ENCODE results near the gene CCDC184. TPM values are rescaled to one million over a fixed set of nuclear protein-coding genes. Genes with fewer than 3 reads are reported as not detected.
"Not testable (repeated sequence)": the region's sequence is repeated elsewhere in the genome, so short reads cannot be mapped to it uniquely, and the experiment has no call there.

Gene CCDC184
- total RNA-seq, 1 donor from 2014 or later: 0.97 TPM

DNA sequence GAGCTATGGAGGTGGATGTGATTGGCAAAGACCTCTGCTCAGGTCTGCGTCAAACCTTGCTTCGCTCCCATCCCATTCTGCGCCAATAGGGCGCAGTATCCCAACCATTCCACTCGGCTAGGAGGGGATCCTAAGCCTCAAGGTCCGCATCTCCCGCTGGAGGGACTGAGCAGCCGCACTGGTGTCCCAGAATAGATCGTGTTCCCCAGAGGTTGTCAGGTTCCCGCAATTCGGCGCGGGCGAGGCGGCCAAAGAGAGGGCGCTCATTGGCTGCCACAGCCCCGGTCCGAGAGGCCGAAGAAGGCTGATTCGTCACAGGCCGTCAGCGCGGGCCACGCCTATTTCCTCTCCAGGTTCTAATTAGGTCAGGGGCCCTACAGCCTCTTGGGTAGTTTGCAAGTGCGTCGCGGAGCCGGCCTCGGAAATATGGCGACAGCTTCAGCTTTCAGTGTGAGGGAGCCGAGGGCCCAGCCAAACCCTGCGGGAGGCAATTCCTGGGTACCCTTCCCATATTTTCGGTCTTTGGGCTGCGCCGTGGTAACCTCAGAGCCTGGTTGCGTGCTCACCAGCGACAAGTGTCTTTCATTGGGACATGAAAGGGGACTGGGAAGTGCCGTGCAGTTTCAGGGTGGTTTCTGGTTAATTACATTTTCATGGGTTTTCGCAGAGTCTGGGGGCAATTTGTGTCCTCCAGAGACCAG is 14.7 kb downstream of the CCDC184 start:
- DNase-seq: peak; percentile 99
- intact Hi-C loops (cut with DNase I): loop anchor here (10.0 kb wide), 1 partner anchor 147 kb away; no protein-coding TSS in a partner anchor
- ATAC-seq (ENCODE audit: poor library complexity): peak; percentile 99

GRCh38 chr12:48198672-48198971 is 15.2 kb downstream of the CCDC184 start:
- intact Hi-C loops (cut with DNase I): loop anchor here (10.0 kb wide), 1 partner anchor 146 kb away; no protein-coding TSS in a partner anchor
- ATAC-seq (ENCODE audit: poor library complexity): peak; percentile 79
- DNase-seq: peak; percentile 78

DNA sequence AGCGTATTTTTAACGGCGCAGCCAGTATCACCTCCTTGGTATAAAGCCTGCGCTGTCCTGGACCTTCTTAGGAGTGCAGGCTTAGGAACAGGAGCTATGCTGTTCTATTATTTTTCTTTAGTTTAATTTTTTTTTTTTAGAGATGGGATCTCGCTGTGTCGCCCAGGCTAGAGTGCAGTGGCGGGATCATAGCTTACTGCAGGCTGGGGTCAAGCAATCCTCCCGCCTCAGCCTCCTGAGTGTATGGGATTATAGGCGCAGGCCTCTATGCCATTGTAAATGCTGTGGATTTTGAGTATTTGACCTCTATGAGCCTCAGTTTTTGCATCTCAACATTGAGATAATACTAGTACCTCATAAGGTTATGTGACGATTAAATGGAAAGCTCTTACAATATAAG is 15.5 kb downstream of the CCDC184 start:
- ATAC-seq (ENCODE audit: poor library complexity): no peak
- no peak for DNase-seq
- intact Hi-C loops (cut with DNase I): loop anchor here (10.0 kb wide), 1 partner anchor 146 kb away; no protein-coding TSS in a partner anchor

DNA sequence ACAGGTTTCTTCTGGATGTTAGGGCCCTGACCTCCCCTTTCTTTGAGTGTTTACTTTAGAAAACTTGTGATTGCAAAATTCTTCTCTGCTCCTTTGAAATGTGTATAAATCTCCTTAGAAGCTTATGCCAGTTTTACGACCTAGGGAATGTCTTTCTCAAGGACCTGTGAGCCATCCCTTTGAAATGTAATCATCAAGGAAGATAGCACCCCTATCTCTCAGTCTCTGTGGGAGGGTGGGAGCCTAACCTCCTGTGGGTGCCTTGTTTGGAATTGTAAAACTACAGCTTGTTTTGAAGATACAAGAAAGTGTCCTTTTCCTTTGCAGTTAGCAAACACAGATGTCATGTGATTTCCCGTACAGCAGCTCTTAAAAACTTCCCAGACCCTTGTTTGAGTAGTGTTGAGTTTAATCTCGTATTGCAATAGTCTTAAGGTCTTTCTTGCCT is 16.4 kb downstream of the CCDC184 start:
- DNase-seq (no peak), ATAC-seq (ENCODE audit: poor library complexity) (no peak)
- intact Hi-C loops (cut with DNase I): loop anchor here (10.0 kb wide), 1 partner anchor 145 kb away; no protein-coding TSS in a partner anchor

- intact Hi-C loops (cut with DNase I): no loop called here
- DNase-seq (no peak), ATAC-seq (ENCODE audit: poor library complexity) (no peak)
Observed at GRCh38 chr12:48201091-48201490, 17.6 kb downstream of the CCDC184 start.

DNA sequence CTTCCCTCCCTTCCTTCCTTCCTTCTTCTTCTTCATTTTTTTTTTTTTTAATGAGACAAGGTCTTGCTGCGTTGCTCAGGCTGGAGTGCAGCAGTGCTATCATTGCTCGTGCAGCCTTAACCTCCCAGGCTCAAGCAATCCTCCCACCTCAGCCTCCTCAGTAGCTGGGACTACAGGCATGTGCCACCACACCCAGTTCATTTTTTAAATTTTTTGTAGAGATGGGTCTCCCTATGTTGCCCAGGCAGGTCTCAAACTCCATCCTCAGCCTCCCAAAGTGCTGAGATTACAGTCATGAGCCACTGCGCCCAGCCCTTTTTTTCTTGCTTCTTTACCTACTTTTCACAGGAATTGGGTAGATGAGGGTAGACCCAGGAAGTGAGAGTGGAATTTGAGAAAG is 18.1 kb downstream of the CCDC184 start:
- no peak for DNase-seq
- intact Hi-C loops (cut with DNase I): no loop called here
- ATAC-seq (ENCODE audit: poor library complexity): no peak

- ATAC-seq (ENCODE audit: poor library complexity) (no peak), DNase-seq (no peak)
- intact Hi-C loops (cut with DNase I): no loop called here
Observed at GRCh38 chr12:48202766-48203165, 19.3 kb downstream of the CCDC184 start.

GRCh38 chr12:48203192-48203591 is 19.7 kb downstream of the CCDC184 start, which contains the start of gene OR10AD1:
Gene OR10AD1, minus strand, starts transcription at chr12:48203292. Its CDS starts 0 bp downstream, at chr12:48203292.
- DNase-seq: no peak
- no peak for ATAC-seq (ENCODE audit: poor library complexity)
- intact Hi-C loops (cut with DNase I): no loop called here

- DNase-seq; intact Hi-C loops (cut with DNase I); ATAC-seq (ENCODE audit: poor library complexity): not testable (repeated sequence)
Observed at GRCh38 chr12:48209495-48209894, 26.1 kb downstream of the CCDC184 start.

GRCh38 chr12:48216785-48217184 is 33.3 kb downstream of the CCDC184 start:
- intact Hi-C loops (cut with DNase I): no loop called here
- DNase-seq (no peak), ATAC-seq (ENCODE audit: poor library complexity) (peak; percentile 48)

- intact Hi-C loops (cut with DNase I): no loop called here
- ATAC-seq (ENCODE audit: poor library complexity) (no peak), DNase-seq (no peak)
Observed at GRCh38 chr12:48219631-48220030, 36.2 kb downstream of the CCDC184 start.

DNA sequence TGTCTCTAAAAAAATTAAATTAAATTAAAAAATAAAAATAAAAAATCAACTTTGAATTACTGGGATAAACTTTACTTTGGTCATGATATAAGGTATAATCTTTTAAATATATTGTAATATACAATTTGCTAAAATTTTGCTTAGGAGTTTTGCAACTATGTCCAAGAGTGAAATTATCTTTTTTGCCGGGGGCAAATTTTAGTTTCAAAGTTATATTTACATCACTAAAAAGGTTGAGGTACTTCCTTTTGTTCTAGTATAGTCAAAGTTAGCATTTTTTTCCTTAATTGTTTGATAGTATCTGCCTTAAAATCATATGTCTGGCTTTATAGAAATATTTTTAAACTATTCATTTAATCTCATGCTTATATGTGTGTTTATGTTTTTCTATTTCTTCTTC is 37.3 kb downstream of the CCDC184 start:
- intact Hi-C loops (cut with DNase I): no loop called here
- ATAC-seq (ENCODE audit: poor library complexity) (no peak), DNase-seq (no peak)

DNA sequence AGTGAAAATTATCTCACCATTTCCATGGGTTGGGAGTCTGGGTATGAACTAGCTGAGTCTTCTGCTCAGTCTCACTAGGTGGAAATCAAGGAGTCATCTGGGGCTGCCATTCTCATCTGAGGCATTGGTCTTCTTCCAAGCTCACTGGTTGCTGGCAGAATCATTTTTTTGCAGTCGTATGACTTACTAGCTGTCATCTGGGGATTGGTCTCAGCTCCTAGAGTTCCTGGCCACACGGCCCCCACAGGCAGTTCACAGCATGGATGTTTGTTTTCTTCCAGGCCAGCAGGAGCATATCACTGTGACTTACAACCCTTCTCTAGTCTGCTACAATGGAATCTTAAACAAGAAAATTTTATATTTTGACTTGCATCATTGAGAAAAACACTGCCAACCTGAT is 38.2 kb downstream of the CCDC184 start:
- intact Hi-C loops (cut with DNase I): no loop called here
- DNase-seq (no peak), ATAC-seq (ENCODE audit: poor library complexity) (no peak)

DNA sequence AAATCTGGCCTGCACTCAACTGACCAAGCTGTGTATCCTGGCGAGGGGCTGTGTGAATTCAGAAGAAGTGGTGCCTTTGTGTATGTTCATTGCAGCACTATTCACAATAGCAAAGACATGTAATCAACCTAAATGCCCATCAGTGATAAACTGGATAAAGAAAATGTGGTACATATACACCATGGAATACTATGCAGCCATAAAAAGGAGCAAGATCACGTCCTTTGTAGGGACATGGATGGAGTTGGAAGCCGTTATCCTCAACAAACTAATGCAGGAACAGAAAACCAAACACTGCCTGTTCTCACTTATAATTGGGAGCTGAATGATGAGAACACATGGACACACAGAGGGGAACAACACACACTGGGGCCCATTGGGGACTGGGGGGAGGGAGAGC is 41.1 kb downstream of the CCDC184 start:
- ATAC-seq (ENCODE audit: poor library complexity); intact Hi-C loops (cut with DNase I): not testable (repeated sequence)

DNA sequence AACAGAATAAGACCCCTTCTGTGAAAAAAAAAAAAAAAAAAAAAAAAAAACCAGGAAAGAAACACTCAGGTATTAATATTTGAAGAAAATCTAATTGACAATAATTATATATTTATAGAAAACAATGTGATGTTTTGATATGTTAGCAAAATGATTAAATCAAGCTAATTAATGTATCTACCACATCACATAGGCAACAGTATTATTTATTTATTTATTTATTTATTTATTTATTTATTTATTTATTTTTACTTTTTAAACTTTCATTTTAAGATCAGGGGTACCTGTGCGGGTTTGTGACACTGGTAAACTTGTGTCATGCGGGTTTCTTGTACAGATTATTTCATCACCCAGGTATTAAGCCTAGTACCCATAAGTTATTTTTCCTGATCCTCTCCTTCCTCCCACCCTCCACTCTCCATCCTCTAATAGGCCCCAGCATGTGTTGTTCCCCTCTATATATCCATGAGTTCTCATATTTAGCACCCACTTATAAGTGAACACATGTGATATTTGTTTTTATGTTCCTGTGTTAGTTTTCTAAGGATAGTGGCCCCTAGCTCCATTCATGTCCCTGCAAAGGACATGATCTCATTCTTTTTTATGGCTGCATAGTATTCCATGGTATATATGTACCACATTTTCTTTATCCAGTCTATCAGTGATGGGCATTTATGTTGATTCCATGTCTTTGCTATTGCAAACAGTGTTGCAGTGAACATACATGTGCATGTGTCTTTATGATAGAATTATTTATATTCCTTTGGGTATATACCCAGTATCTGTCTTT is 47.9 kb downstream of the CCDC184 start:
- ATAC-seq (ENCODE audit: poor library complexity); DNase-seq; intact Hi-C loops (cut with DNase I): not testable (repeated sequence)

More for the DNA sequence above, 41.1 kb downstream of the CCDC184 start:
- not testable (repeated sequence) for DNase-seq

Other genes starting within 250 kb of the CCDC184 start
- gene TMEM106C, start 220.0 kb upstream of the CCDC184 start, total RNA-seq: 42.5 TPM
- gene COL2A1, start 179.2 kb upstream of the CCDC184 start, total RNA-seq: not detected
- 5.1 TPM for gene SENP1, start 77.6 kb upstream of the CCDC184 start, total RNA-seq
- gene PFKM, start 64.3 kb upstream of the CCDC184 start, total RNA-seq: 752 TPM
- gene ASB8, start 26.1 kb upstream of the CCDC184 start, total RNA-seq: 86.0 TPM
- gene OR10AD1, start 19.6 kb downstream of the CCDC184 start, total RNA-seq: not detected
- 13.7 TPM for gene ZNF641, start 167.3 kb downstream of the CCDC184 start, total RNA-seq

Measured in Right ventricle myocardium superior (tissue), 1 donor.